Epithelial cell of prostate (primary cell): ENCODE results near the gene UGT1A8.

Experiments used
- DNase-seq: peaks from one replicate; pipeline ENCODE4 v3.0.0-alpha.2; 2011; ENCODE audit warnings: low read depth, low spot score
- H3K27ac ChIP-seq: fragments of 450-650 bp; 2 replicates; pipeline ENCODE4 v1.5.1; 2017; ENCODE audit warnings: mild to moderate bottlenecking

UGT1A8 gene

DNA sequence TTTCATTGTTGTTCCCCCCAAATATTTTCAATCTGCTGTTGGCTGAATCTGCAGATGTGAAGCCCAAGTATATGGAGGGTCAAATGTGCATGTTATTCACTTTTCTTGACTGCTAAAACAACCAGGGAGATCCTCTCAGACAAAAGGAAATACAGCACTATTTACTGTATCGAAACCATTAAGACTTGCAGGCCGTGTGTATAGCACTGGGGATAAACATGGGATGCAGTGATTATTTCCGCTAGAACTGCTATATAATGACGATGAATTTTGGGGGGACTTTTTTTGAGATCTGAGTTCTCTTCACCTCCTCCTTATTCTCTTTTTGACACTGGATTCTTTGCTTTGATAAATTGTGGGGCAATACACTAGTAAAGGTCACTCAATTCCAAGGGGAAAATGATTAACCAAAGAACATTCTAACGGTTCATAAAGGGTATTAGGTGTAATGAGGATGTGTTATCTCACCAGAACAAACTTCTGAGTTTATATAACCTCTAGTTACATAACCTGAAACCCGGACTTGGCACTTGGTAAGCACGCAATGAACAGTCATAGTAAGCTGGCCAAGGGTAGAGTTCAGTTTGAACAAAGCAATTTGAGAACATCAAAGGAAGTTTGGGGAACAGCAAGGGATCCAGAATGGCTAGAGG is 139.1 kb downstream of the UGT1A8 start:
- DNase-seq, result no peak
- no peak overlapping the region for H3K27ac ChIP-seq

DNA sequence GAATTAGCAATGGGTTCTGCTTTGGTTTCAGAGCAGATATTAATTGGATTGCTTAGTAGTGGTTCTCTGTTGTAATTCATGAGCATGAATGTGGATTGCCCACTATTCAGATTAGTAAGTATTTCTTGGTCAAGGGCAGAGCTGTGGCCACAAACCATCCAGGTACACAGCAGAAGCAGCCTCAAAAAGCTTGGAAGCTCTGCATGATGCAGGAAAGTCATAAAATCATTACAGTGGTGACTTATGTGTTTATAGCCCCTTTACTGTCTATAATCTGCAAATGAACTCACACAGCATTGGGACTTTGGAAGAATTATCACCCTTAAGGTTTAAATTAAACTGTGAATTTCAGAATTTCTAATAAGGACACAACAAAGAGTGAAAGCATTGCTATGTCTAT is 140.7 kb downstream of the UGT1A8 start:
- DNase-seq, result no peak
- no peak overlapping the region for H3K27ac ChIP-seq

- no peak for DNase-seq
- no peak overlapping the region for H3K27ac ChIP-seq
These were observed 141.4 kb downstream of the UGT1A8 start for GRCh38 chr2:233758849-233759248.

- no peak within 1 kb of the TSS for H3K27ac ChIP-seq
These were observed 142.6 kb downstream of the UGT1A8 start, which contains the start of gene UGT1A1 for GRCh38 chr2:233760043-233760442. Gene UGT1A1, plus strand, starts transcription at chr2:233760270. Its CDS starts 18 bp downstream, at chr2:233760288.

DNA sequence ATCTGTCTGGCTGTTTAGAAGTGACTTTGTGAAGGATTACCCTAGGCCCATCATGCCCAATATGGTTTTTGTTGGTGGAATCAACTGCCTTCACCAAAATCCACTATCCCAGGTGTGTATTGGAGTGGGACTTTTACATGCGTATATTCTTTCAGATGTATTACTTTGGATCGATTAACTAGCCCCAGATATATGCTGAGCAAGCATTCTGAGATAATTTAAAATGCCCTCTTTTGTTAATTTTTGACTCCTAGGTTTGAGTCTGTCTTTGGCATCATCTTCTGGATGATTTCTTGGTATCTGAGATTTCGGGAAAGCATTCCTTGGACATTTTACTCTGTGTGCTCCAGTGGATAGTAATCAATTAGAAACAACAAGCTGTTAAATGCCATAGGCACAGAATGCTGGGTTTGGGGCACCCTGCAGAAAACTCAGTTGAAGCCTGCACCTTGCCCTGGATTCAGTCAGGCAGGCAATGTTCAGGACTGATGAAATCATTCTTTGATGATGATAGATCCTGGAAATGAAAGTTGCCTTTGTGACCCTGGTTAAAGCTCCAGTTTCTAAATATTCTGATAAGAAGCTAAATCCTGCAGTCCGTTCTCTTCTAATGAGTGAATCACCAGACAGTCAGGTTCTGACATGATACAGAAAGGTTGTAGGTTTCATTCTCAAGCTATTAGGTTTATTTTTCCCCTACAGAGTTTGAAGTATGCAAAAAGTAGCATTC is 143.8 kb downstream of the UGT1A8 start:
- DNase-seq, result peak; percentile 24
- no peak overlapping the region for H3K27ac ChIP-seq

More at GRCh38 chr2:233760043-233760442, 142.6 kb downstream of the UGT1A8 start, which contains the start of gene UGT1A1:
- DNase-seq, result no peak

DNA sequence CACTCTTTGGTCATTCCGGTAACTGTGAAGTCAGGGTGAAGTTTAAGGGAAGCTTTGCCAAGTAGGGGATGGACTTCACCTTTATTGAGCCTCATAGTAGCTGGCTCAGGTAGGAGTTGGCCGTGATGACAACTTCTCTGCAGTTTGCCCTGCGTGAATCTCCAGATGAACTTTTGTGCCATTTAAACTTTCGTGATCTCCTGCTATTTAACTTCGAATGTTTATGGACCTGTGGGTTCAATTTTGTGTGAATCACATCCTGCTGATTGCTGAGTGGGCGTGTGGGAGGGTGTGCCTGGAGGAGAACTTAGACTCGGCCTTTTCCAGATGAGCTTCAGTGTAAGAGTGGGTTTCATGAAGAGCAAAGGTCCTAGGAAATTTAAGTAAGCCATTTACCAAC is 146.8 kb downstream of the UGT1A8 start:
- no peak overlapping the region for H3K27ac ChIP-seq
- DNase-seq, result peak; percentile 1

- DNase-seq, result no peak
- no peak overlapping the region for H3K27ac ChIP-seq
These were observed 147.3 kb downstream of the UGT1A8 start for GRCh38 chr2:233764761-233765160.

- no peak overlapping the region for H3K27ac ChIP-seq
- DNase-seq, result no peak
These were observed 149.0 kb downstream of the UGT1A8 start for GRCh38 chr2:233766416-233766815.

DNA sequence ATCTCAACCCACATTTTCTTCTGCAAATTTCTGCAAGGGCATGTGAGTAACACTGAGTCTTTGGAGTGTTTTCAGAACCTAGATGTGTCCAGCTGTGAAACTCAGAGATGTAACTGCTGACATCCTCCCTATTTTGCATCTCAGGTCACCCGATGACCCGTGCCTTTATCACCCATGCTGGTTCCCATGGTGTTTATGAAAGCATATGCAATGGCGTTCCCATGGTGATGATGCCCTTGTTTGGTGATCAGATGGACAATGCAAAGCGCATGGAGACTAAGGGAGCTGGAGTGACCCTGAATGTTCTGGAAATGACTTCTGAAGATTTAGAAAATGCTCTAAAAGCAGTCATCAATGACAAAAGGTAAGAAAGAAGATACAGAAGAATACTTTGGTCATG is 150.6 kb downstream of the UGT1A8 start:
- no peak for DNase-seq
- H3K27ac ChIP-seq, result no peak overlapping the region

DNA sequence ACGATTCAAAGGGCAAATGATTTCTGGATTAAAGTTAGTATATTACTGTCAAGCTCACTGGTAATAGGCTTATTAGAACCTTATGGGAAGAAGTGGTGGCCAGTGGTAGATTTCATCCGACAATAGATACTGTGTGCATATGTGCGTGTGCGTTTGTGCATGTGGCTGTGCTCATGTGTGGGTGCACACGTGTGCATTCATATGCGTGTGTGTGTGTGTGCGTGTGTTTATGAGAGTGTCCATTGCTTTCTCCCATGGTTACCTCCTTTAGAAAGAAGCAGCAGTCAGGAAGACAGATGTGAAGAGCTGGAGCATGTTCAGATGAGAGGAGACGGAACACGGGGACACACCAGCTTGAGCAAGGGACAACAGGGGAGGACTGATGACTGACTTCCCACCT is 151.8 kb downstream of the UGT1A8 start:
- H3K27ac ChIP-seq, result no peak overlapping the region
- DNase-seq, result no peak

DNA sequence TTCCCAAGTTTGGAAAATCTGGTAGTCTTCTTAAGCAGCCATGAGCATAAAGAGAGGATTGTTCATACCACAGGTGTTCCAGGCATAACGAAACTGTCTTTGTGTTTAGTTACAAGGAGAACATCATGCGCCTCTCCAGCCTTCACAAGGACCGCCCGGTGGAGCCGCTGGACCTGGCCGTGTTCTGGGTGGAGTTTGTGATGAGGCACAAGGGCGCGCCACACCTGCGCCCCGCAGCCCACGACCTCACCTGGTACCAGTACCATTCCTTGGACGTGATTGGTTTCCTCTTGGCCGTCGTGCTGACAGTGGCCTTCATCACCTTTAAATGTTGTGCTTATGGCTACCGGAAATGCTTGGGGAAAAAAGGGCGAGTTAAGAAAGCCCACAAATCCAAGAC is 154.7 kb downstream of the UGT1A8 start:
- H3K27ac ChIP-seq, result no peak overlapping the region
- DNase-seq, result no peak

- DNase-seq, result no peak
- no peak overlapping the region for H3K27ac ChIP-seq
These were observed 155.2 kb downstream of the UGT1A8 start for GRCh38 chr2:233772583-233772982.

GRCh38 chr2:233773854-233774253 is 156.4 kb downstream of the UGT1A8 start:
- no peak overlapping the region for H3K27ac ChIP-seq
- no peak for DNase-seq

- H3K27ac ChIP-seq, result no peak overlapping the region
These were observed 158.0 kb downstream of the UGT1A8 start for GRCh38 chr2:233775414-233775813.

GRCh38 chr2:233778030-233778429 is 160.6 kb downstream of the UGT1A8 start, which contains the start of gene MROH2A:
Gene MROH2A, plus strand, starts transcription at chr2:233778330. Its CDS starts 1,029 bp downstream, at chr2:233779359.
- no peak within 1 kb of the TSS for H3K27ac ChIP-seq
- DNase-seq, result no peak

More at GRCh38 chr2:233775414-233775813, 158.0 kb downstream of the UGT1A8 start:
- no peak for DNase-seq

DNA sequence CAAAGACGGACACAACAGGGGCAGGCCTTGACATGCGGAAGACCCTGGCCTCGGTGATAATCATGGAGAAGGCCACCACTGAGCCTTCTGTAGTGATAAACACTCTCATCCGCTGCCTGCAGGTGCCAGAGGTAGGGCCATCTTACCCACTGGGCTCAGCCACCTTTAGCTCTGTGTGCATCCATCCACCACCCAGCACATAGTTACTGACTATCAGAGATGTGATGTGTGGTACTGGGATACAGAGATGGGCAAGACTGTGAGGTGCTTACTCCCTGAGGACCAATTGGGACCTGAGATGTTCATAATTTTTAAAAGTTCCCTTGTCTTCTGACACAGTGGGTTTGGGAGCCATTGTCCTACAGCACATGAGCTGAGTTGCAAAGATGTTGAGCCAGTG is 162.3 kb downstream of the UGT1A8 start:
- H3K27ac ChIP-seq, result no peak overlapping the region
- no peak for DNase-seq

DNA sequence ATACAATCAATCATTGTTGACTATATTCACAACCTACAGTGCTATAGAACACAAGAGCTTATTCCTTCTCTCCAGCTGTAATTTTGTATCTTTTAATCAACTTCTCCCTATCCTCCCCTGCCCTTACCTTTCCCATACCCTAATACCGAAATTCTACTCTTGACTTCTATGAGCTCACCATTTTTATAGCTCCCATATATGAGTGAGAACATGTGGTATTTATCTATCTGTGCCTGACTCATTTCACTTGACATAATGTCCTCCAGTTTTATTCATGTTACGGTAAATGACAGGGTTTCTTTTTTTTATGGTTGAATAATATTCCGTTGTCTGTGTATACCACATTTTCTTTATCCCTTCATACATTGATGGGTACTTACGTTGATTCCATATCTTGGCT is 163.3 kb downstream of the UGT1A8 start:
- no peak overlapping the region for H3K27ac ChIP-seq
- no peak for DNase-seq

DNA sequence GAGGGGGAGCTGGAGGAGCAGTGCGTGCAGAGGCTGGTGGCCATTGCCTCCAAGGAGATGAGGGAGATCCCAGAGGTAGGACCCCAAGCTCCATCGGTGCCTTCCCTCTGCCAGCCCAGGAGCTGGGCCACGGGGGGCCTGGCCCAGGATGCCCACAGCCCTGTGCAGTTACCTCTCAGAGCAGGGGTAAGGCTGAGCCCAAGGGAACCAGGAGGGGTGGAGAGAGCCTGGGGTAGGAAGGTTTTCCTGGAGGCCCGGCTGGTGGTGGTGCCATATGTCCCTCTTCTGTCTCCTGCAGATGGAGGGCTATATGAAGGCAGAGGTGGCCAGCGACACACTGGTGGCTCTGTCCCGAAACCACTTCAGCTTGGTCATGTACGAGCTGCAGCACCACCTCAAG is 172.1 kb downstream of the UGT1A8 start:
- H3K27ac ChIP-seq, result no peak overlapping the region
- no peak for DNase-seq

GRCh38 chr2:233791151-233791882 is 173.9 kb downstream of the UGT1A8 start:
- DNase-seq, result no peak

DNA sequence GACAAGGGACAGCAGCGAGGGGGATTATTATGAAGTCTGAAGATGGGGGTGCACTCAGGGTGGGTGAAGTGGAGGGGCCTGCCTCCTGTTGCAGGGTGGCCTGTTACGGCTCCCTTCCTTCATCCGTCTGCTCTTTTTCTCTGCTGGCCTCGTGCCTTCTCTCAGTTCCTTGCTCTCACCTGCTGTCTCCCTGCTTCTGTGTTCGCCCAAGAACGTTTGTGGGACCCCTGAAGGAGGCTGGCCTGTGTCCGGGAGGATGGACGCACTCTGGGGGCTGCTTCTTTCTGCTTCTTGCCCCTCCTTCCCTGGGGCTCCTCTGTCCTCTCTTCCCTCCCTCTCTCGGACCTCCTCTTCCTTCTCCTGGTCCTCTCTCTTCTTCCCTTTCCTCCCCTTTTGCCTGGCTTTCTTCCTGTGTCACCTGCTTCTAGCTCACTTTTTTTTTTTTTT is 174.5 kb downstream of the UGT1A8 start:
- H3K27ac ChIP-seq, result no peak overlapping the region
- DNase-seq, result no peak

More at GRCh38 chr2:233791151-233791882, 173.9 kb downstream of the UGT1A8 start:
- no peak overlapping the region for H3K27ac ChIP-seq

- no peak overlapping the region for H3K27ac ChIP-seq
- DNase-seq, result no peak
These were observed 175.3 kb downstream of the UGT1A8 start for GRCh38 chr2:233792720-233793119.
